WTC11 (cell line): Measurements from ENCODE around the gene ARHGAP4. TPM values are rescaled to one million over a fixed set of nuclear protein-coding genes. Genes with fewer than 3 reads are reported as not detected.

ENCODE experiments used
- ATAC-seq: fragments of 200-7000 bp; cut with Tn5 transposase; 2 replicates; pipeline ENCODE4 v1.10.0; 2021; ENCODE audit warnings: mild to moderate bottlenecking, moderate library complexity
- CTCF ChIA-PET: fragments of 300-600 bp; sonication (Branson Sonifier 250); formaldehyde crosslinking; loops from one replicate; lab custom pipeline; 2021; ENCODE audit warnings: antibody characterized with exemption; lab: Charles Lee
- POLR2A ChIA-PET: fragments of 350-600 bp; sonication (Branson Sonifier 250); formaldehyde crosslinking; loops from one replicate; lab custom pipeline; 2021; ENCODE audit warnings: antibody characterized with exemption; lab: Charles Lee
- DNase-seq: peaks from one replicate; pipeline ENCODE4 v3.0.0; 2021; ENCODE audit warnings: low spot score
- H3K27ac Mint-ChIP-seq: 2 replicates; pipeline ENCODE4 v1.8.0; 2021; ENCODE audit warnings: mixed read lengths
- H3K27me3 Mint-ChIP-seq: 2 replicates; pipeline ENCODE4 v1.8.0; 2021; ENCODE audit warnings: low read depth, mild to moderate bottlenecking, moderate library complexity, mixed read lengths
- H3K36me3 Mint-ChIP-seq: 2 replicates; pipeline ENCODE4 v1.8.0; 2021; ENCODE audit warnings: mixed read lengths
- H3K4me1 Mint-ChIP-seq: 2 replicates; pipeline ENCODE4 v1.8.0; 2022; ENCODE audit warnings: mixed read lengths
- H3K4me3 Mint-ChIP-seq: 2 replicates; pipeline ENCODE4 v1.8.0; 2021; ENCODE audit warnings: mild to moderate bottlenecking, moderate library complexity, mixed read lengths
- H3K9me3 Mint-ChIP-seq: 2 replicates; pipeline ENCODE4 v1.8.0; 2021; ENCODE audit warnings: mixed read lengths
- AFF4 ChIP-seq: sonication (generic); formaldehyde crosslinking; IDR thresholded peaks from 2 replicates; pipeline ENCODE4 v1.8.1; 2023; ENCODE audit warnings: mild to moderate bottlenecking, missing genetic modification reagents, borderline replicate concordance
- ARID4B ChIP-seq: sonication (generic); formaldehyde crosslinking; IDR thresholded peaks from 2 replicates; pipeline ENCODE4 v1.8.0; 2023; ENCODE audit warnings: missing genetic modification reagents, mild to moderate bottlenecking, borderline replicate concordance
- IRF1 ChIP-seq: sonication (generic); formaldehyde crosslinking; IDR thresholded peaks from 2 replicates; pipeline ENCODE4 v1.8.0; 2023; ENCODE audit warnings: missing genetic modification reagents
- NR2C2 ChIP-seq: sonication (generic); formaldehyde crosslinking; IDR thresholded peaks from 2 replicates; pipeline ENCODE4 v1.8.0; 2022; ENCODE audit warnings: mild to moderate bottlenecking, missing genetic modification reagents
- NR3C1 ChIP-seq: sonication (generic); formaldehyde crosslinking; conservative IDR thresholded peaks from 2 replicates; pipeline ENCODE4 v1.8.1; 2023; ENCODE audit warnings: low read depth, mild to moderate bottlenecking, missing genetic modification reagents
- PRRX2 ChIP-seq: fragments of 250-450 bp; sonication (Bioruptor Pico); IDR thresholded peaks from 2 replicates; pipeline ENCODE4 v1.8.0; 2021; ENCODE audit warnings: mild to moderate bottlenecking
- TCF7 ChIP-seq: sonication (generic); formaldehyde crosslinking; IDR thresholded peaks from 2 replicates; pipeline ENCODE4 v1.8.0; 2022; ENCODE audit warnings: mild to moderate bottlenecking, low read depth, missing genetic modification reagents, moderate library complexity
- total RNA-seq: library from RNA; stranded (reverse); gene quantifications from 3 replicates; pipeline ENCODE4 v1.2.3, GENCODE V29; 2021
- TF ChIP-seq, protein P1 (sequence below): sonication (generic); formaldehyde crosslinking; IDR thresholded peaks from 2 replicates; pipeline ENCODE4 v1.8.1; 2022; ENCODE audit warnings: low read depth, mild to moderate bottlenecking, moderate library complexity, missing genetic modification reagents, borderline replicate concordance
- TF ChIP-seq, protein P2 (sequence below): sonication (generic); formaldehyde crosslinking; IDR thresholded peaks from 2 replicates; pipeline ENCODE4 v1.8.1; 2023; ENCODE audit warnings: mild to moderate bottlenecking, missing genetic modification reagents

ARHGAP4 gene
- total RNA-seq, 1 experiment from 2014 or later: 52.1 TPM

GRCh38 chrX:153925387-153925738 lies 701 bp downstream of the ARHGAP4 start (continued):
- TF ChIP-seq IRF1 (CRISPR knock-in tag): no peak

DNA sequence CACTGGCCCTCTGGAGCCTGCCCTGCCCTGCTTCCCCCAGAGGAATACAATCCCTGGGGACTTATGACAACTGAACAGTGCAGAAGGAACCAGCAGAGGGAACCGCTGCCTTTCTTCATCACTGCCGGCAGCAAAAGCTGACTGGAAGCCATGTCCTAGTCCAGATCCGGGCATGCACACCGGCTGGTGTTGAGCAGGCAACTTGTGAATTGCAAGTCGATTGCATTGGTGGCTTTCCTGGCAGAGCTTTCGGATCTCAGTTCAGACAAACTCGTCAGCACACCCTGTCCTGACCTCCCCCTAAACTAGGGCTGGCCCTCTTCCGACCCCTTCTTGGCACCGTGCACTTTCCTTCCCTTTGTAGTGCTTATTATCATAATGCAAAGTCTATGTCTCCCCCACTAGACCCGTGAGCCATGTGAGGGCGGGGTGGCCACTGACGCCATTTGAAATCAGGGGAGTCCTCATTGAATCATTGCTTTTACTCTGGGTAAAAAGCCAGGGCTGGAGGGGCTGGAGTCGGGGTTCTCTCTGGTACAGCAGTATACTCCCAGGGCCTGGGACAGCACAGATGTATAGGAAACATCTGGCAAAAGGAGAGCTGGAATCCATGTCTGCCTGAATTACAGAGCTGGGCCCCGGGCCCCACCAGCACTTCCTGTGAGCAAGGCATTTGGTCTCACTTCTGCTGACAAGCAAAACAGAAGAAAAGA lies 1.8 kb downstream of the ARHGAP4 start:
- POLR2A ChIA-PET: interaction anchor here (0.6 kb wide), 1 partner anchor 21 kb away, joined by 6 read pairs; no protein-coding TSS in a partner anchor
- Mint-ChIP-seq H3K27ac (no peak overlapping the region), H3K4me1 (peaks cover 28% of the 10 kb centered on the region), H3K27me3 (no peaks in the 10 kb centered on the region), H3K36me3 (0 out of 2 replicates have a peak, but pooled peaks cover 6% of the 10 kb centered on the region), H3K4me3 (peak overlapping the region; percentile 86; the same call in 1 of the 2 replicates), H3K9me3 (no peaks in the 10 kb centered on the region)
- TF ChIP-seq NR3C1 (CRISPR knock-in tag) (no peak), ARID4B (CRISPR knock-in tag) (no peak), NR2C2 (CRISPR knock-in tag) (no peak), TCF7 (no peak), AFF4 (no peak), PRRX2 (no peak)
- TF ChIP-seq, protein P1, sequence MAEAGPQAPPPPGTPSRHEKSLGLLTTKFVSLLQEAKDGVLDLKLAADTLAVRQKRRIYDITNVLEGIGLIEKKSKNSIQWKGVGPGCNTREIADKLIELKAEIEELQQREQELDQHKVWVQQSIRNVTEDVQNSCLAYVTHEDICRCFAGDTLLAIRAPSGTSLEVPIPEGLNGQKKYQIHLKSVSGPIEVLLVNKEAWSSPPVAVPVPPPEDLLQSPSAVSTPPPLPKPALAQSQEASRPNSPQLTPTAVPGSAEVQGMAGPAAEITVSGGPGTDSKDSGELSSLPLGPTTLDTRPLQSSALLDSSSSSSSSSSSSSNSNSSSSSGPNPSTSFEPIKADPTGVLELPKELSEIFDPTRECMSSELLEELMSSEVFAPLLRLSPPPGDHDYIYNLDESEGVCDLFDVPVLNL (CRISPR knock-in tag): no peak
- TF ChIP-seq, protein P2, sequence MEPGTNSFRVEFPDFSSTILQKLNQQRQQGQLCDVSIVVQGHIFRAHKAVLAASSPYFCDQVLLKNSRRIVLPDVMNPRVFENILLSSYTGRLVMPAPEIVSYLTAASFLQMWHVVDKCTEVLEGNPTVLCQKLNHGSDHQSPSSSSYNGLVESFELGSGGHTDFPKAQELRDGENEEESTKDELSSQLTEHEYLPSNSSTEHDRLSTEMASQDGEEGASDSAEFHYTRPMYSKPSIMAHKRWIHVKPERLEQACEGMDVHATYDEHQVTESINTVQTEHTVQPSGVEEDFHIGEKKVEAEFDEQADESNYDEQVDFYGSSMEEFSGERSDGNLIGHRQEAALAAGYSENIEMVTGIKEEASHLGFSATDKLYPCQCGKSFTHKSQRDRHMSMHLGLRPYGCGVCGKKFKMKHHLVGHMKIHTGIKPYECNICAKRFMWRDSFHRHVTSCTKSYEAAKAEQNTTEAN (CRISPR knock-in tag): no peak
- DNase-seq (no peak), ATAC-seq (no peak)
- CTCF ChIA-PET: interaction anchor here (0.7 to 6.9 kb wide), 7 partner anchors 11 to 130 kb away, joined by 3 to 116 read pairs (median 4); partner anchors contain the start of genes IDH3G, NAA10, RENBP and SSR4
